Spinal cord (tissue), 10 donors: ENCODE measurements around the gene DUSP6. TPM values are rescaled to one million over a fixed set of nuclear protein-coding genes. Genes with fewer than 3 reads are reported as not detected.

Source experiments
- DNase-seq, 6 donors: peaks; one replicate each; pipeline versions ENCODE4 v3.0.0 to v3.0.0-alpha.2; 2013 to 2015; ENCODE audit warnings: low spot score in 6 of 6, low read depth in 4 of 6
- H3K27ac ChIP-seq: one replicate; pipeline ENCODE4 v1.5.1; 2013; ENCODE audit warnings: low read depth, low read length, control low read depth
- H3K27me3 ChIP-seq: one replicate; pipeline ENCODE4 v1.6.1; 2013; ENCODE audit warnings: low read length; ENCODE audit not compliant: control insufficient read depth, insufficient read depth
- H3K36me3 ChIP-seq: one replicate; pipeline ENCODE4 v1.6.1; 2013; ENCODE audit warnings: low read length; ENCODE audit not compliant: control insufficient read depth, insufficient read depth
- H3K4me1 ChIP-seq: one replicate; pipeline ENCODE4 v1.6.1; 2013; ENCODE audit warnings: low read length; ENCODE audit not compliant: control insufficient read depth, insufficient read depth
- H3K4me3 ChIP-seq: one replicate; pipeline ENCODE4 v1.5.1; 2013; ENCODE audit warnings: low read depth, low read length, control low read depth
- H3K9me3 ChIP-seq: one replicate; pipeline ENCODE4 v1.6.1; 2013; ENCODE audit warnings: low read length; ENCODE audit not compliant: control insufficient read depth, insufficient read depth
- WGBS: methylation state at CpG from one replicate; pipeline ENCODE4 v1.1.5; 2013; ENCODE audit warnings: missing lambda C conversion rate; ENCODE audit not compliant: insufficient coverage; 5-methylcytosine and 5-hydroxymethylcytosine counted together
- polyA plus RNA-seq, 2 donors: library from polyadenylated mRNA; unstranded; fragments of 120-200 nt; gene quantifications; one replicate each; pipeline ENCODE4 v1.2.1, GENCODE V29; 2013; ENCODE audit not compliant: insufficient read length in 2 of 2
- total RNA-seq, 2 donors: library from RNA; depleted of rRNA in 1 of 2; stranded (reverse); fragments of 120-200 nt in 1 of 2; fragments of >200 nt in 1 of 2; gene quantifications; one replicate each; pipeline versions ENCODE4 v1.2.3 to v1.2.4, GENCODE V29; 2013 to 2014
- donor health status: healthy.

The DUSP6 gene
- total and polyA plus RNA-seq, 4 donors, result 39.4 to 84.3 (median 50.2) TPM

- WGBS, result 100% methylated on average over 1 of the region's 2 CpGs
- DNase-seq, result no peak
- no peak overlapping the region for H3K27ac ChIP-seq
These were observed 12.3 kb upstream of the DUSP6 start for GRCh38 chr12:89364631-89365030.

GRCh38 chr12:89364058-89364457, 11.8 kb upstream of the DUSP6 start:
- Histone ChIP-seq H3K27ac (no peak overlapping the region), H3K36me3 (no peaks in the 10 kb centered on the region), H3K4me3 (no peak overlapping the region), H3K9me3 (no peaks in the 10 kb centered on the region), H3K4me1 (no peaks in the 10 kb centered on the region), H3K27me3 (no peaks in the 10 kb centered on the region)
- no CpG with 5 or more reads among the region's 2 CpGs for WGBS
- no peak for DNase-seq

More at GRCh38 chr12:89364631-89365030, 12.3 kb upstream of the DUSP6 start:
- Histone ChIP-seq H3K4me3 (no peak overlapping the region), H3K36me3 (no peaks in the 10 kb centered on the region), H3K9me3 (no peaks in the 10 kb centered on the region), H3K4me1 (no peaks in the 10 kb centered on the region), H3K27me3 (no peaks in the 10 kb centered on the region)

GRCh38 chr12:89363582-89363981, 11.3 kb upstream of the DUSP6 start:
- Histone ChIP-seq H3K9me3 (no peaks in the 10 kb centered on the region), H3K4me1 (no peaks in the 10 kb centered on the region), H3K4me3 (no peak overlapping the region), H3K27me3 (no peaks in the 10 kb centered on the region), H3K36me3 (no peaks in the 10 kb centered on the region), H3K27ac (no peak overlapping the region)
- no peak for DNase-seq

GRCh38 chr12:89363084-89363483, 10.8 kb upstream of the DUSP6 start:
- WGBS, result 85% methylated on average over 4 of the region's 4 CpGs
- H3K9me3 ChIP-seq, result no peaks in the 10 kb centered on the region
- H3K36me3 ChIP-seq, result no peaks in the 10 kb centered on the region
- H3K4me3 ChIP-seq, result no peak overlapping the region
- no peaks in the 10 kb centered on the region for H3K27me3 ChIP-seq
- DNase-seq, result no peak
- no peaks in the 10 kb centered on the region for H3K4me1 ChIP-seq
- H3K27ac ChIP-seq, result no peak overlapping the region

GRCh38 chr12:89359615-89360014, 7.3 kb upstream of the DUSP6 start:
- no peaks in the 10 kb centered on the region for H3K27me3 ChIP-seq
- H3K9me3 ChIP-seq, result no peaks in the 10 kb centered on the region
- DNase-seq, result no peak
- H3K36me3 ChIP-seq, result no peaks in the 10 kb centered on the region
- no peak overlapping the region for H3K27ac ChIP-seq
- no peak overlapping the region for H3K4me3 ChIP-seq
- peaks cover 7% of the 10 kb centered on the region for H3K4me1 ChIP-seq
- 89% methylated on average over 1 of the region's 3 CpGs for WGBS

GRCh38 chr12:89358805-89359204, 6.5 kb upstream of the DUSP6 start:
- no peak overlapping the region for H3K4me3 ChIP-seq
- peaks cover 13% of the 10 kb centered on the region for H3K4me1 ChIP-seq

GRCh38 chr12:89357297-89357730, 5.0 kb upstream of the DUSP6 start:
- 58% methylated on average over 5 of the region's 7 CpGs for WGBS
- no peaks in the 10 kb centered on the region for H3K27me3 ChIP-seq
- H3K4me3 ChIP-seq, result no peak overlapping the region
- peaks cover 17% of the 10 kb centered on the region for H3K4me1 ChIP-seq
- no peak for DNase-seq
- H3K9me3 ChIP-seq, result no peaks in the 10 kb centered on the region
- H3K36me3 ChIP-seq, result no peaks in the 10 kb centered on the region
- H3K27ac ChIP-seq, result no peak overlapping the region

More at GRCh38 chr12:89358805-89359204, 6.5 kb upstream of the DUSP6 start:
- no peak for DNase-seq
- no peaks in the 10 kb centered on the region for H3K27me3 ChIP-seq
- H3K27ac ChIP-seq, result no peak overlapping the region
- no peaks in the 10 kb centered on the region for H3K9me3 ChIP-seq
- no peaks in the 10 kb centered on the region for H3K36me3 ChIP-seq

- no CpG with 5 or more reads among the region's 4 CpGs for WGBS
- H3K27ac ChIP-seq, result no peak overlapping the region
- peaks cover 25% of the 10 kb centered on the region for H3K4me1 ChIP-seq
- no peak for DNase-seq
- H3K36me3 ChIP-seq, result no peaks in the 10 kb centered on the region
- no peak overlapping the region for H3K4me3 ChIP-seq
- no peaks in the 10 kb centered on the region for H3K9me3 ChIP-seq
- no peaks in the 10 kb centered on the region for H3K27me3 ChIP-seq
These were observed 3.9 kb upstream of the DUSP6 start for GRCh38 chr12:89356069-89356665.

- H3K4me1 ChIP-seq, result peaks cover 32% of the 10 kb centered on the region
- 48% methylated on average over 14 of the region's 18 CpGs for WGBS
- peak overlapping the region; percentile 96 for H3K27ac ChIP-seq
- peak in 1 of 6 donors; percentile 42 for DNase-seq
- H3K9me3 ChIP-seq, result no peaks in the 10 kb centered on the region
- peaks cover 3% of the 10 kb centered on the region for H3K27me3 ChIP-seq
- peak overlapping the region; percentile 94 for H3K4me3 ChIP-seq
- H3K36me3 ChIP-seq, result no peaks in the 10 kb centered on the region
These were observed 3.2 kb upstream of the DUSP6 start for GRCh38 chr12:89355243-89356068.

- Histone ChIP-seq H3K9me3 (no peaks in the 10 kb centered on the region), H3K27me3 (peaks cover 3% of the 10 kb centered on the region), H3K4me1 (peaks cover 32% of the 10 kb centered on the region), H3K36me3 (no peaks in the 10 kb centered on the region), H3K4me3 (peak overlapping the region; percentile 94), H3K27ac (peak overlapping the region; percentile 96)
- DNase-seq, result peak in 3 of 6 donors; percentile 17 to 63 (median 38)
- WGBS, result 4% methylated on average over 16 of the region's 17 CpGs
These were observed 2.3 kb upstream of the DUSP6 start for GRCh38 chr12:89354612-89355067.
